Progenitor cell of endocrine pancreas (in vitro differentiated cells): ENCODE results near the gene FBXO42. TPM values are rescaled to one million over a fixed set of nuclear protein-coding genes. Genes with fewer than 3 reads are reported as not detected.
"Not testable (repeated sequence)": the region's sequence is repeated elsewhere in the genome, so short reads cannot be mapped to it uniquely, and the experiment has no call there.

ENCODE experiments used
- DNase-seq: peaks from one replicate; pipeline ENCODE4 v3.0.0; 2021; ENCODE audit warnings: low spot score; ENCODE audit not compliant: unreplicated experiment
- H3K27ac Mint-ChIP-seq: 2 replicates; pipeline ENCODE4 v1.8.0; 2021; ENCODE audit warnings: mild to moderate bottlenecking, moderate library complexity, mixed read lengths
- H3K27me3 Mint-ChIP-seq: 2 replicates; pipeline ENCODE4 v1.8.0; 2021; ENCODE audit warnings: mixed read lengths
- H3K36me3 Mint-ChIP-seq: 2 replicates; pipeline ENCODE4 v1.8.0; 2022; ENCODE audit warnings: mixed read lengths; ENCODE audit not compliant: insufficient read depth
- H3K4me1 Mint-ChIP-seq: 2 replicates; pipeline ENCODE4 v1.8.0; 2021; ENCODE audit warnings: low read depth, mixed read lengths
- H3K4me3 Mint-ChIP-seq: 2 replicates; pipeline ENCODE4 v1.8.0; 2021; ENCODE audit warnings: low read depth, mild to moderate bottlenecking, moderate library complexity, mixed read lengths
- H3K9me3 Mint-ChIP-seq: 2 replicates; pipeline ENCODE4 v1.8.0; 2021; ENCODE audit warnings: low read depth, mixed read lengths
- CTCF ChIP-seq: fragments of 200-600 bp; sonication (generic); IDR thresholded peaks from one replicate; pipeline ENCODE4 v1.5.0; 2021; ENCODE audit warnings: antibody characterized with exemption, mild to moderate bottlenecking; ENCODE audit not compliant: unreplicated experiment
- total RNA-seq: library from RNA; stranded (reverse); gene quantifications from 2 replicates; pipeline ENCODE4 v1.2.1, GENCODE V29; 2021

Gene FBXO42
- total RNA-seq, 1 donor from 2014 or later, result 30.5 TPM

GRCh38 chr1:16371725-16372124 is 19.4 kb upstream of the FBXO42 start:
- peaks cover 3% of the 10 kb centered on the region for H3K36me3 Mint-ChIP-seq
- H3K27me3 Mint-ChIP-seq, result no peaks in the 10 kb centered on the region
- no peak for DNase-seq
- H3K4me1 Mint-ChIP-seq, result peaks cover 35% of the 10 kb centered on the region
- no peak overlapping the region for H3K4me3 Mint-ChIP-seq
- H3K27ac Mint-ChIP-seq, result peak overlapping the region; percentile 59
- no peak for TF ChIP-seq CTCF
- no peaks in the 10 kb centered on the region for H3K9me3 Mint-ChIP-seq

GRCh38 chr1:16369821-16370220 is 17.5 kb upstream of the FBXO42 start:
- Mint-ChIP-seq H3K4me1 (peaks cover 25% of the 10 kb centered on the region), H3K4me3 (no peak overlapping the region)

GRCh38 chr1:16367968-16368890 is 15.9 kb upstream of the FBXO42 start:
- Mint-ChIP-seq H3K4me1 (peaks cover 21% of the 10 kb centered on the region), H3K27me3 (no peaks in the 10 kb centered on the region), H3K4me3 (peak overlapping the region; percentile 97), H3K27ac (peak overlapping the region; percentile 99), H3K36me3 (peaks cover 3% of the 10 kb centered on the region), H3K9me3 (no peaks in the 10 kb centered on the region)
- no peak for DNase-seq
- no peak for TF ChIP-seq CTCF

More at GRCh38 chr1:16369821-16370220, 17.5 kb upstream of the FBXO42 start:
- no peak for DNase-seq
- Mint-ChIP-seq H3K27me3 (no peaks in the 10 kb centered on the region), H3K36me3 (peaks cover 3% of the 10 kb centered on the region), H3K27ac (no peak overlapping the region), H3K9me3 (no peaks in the 10 kb centered on the region)
- TF ChIP-seq CTCF, result no peak

GRCh38 chr1:16367258-16367967 is 15.1 kb upstream of the FBXO42 start:
- no peaks in the 10 kb centered on the region for H3K9me3 Mint-ChIP-seq
- no peaks in the 10 kb centered on the region for H3K36me3 Mint-ChIP-seq
- no peaks in the 10 kb centered on the region for H3K27me3 Mint-ChIP-seq
- DNase-seq, result peak; percentile 22
- H3K4me3 Mint-ChIP-seq, result peak overlapping the region; percentile 97
- TF ChIP-seq CTCF, result no peak
- H3K4me1 Mint-ChIP-seq, result peaks cover 16% of the 10 kb centered on the region
- H3K27ac Mint-ChIP-seq, result peak overlapping the region; percentile 99

GRCh38 chr1:16366722-16367257 is 14.5 kb upstream of the FBXO42 start, which contains the start of gene SZRD1:
Gene SZRD1, plus strand, starts transcription at chr1:16367242. Its CDS starts 16 bp downstream, at chr1:16367258.
- Mint-ChIP-seq H3K4me3 (peak within 1 kb of the TSS; percentile 97), H3K27ac (peak within 1 kb of the TSS; percentile 99), H3K36me3 (no peaks in the 10 kb centered on the region), H3K4me1 (peaks cover 15% of the 10 kb centered on the region), H3K27me3 (no peaks in the 10 kb centered on the region), H3K9me3 (no peaks in the 10 kb centered on the region)
- no peak for TF ChIP-seq CTCF
- DNase-seq, result peak; percentile 89

- not testable (repeated sequence) for DNase-seq, H3K27me3 Mint-ChIP-seq, H3K9me3 Mint-ChIP-seq, H3K4me3 Mint-ChIP-seq, H3K36me3 Mint-ChIP-seq, H3K27ac Mint-ChIP-seq
- peaks cover 15% of the 10 kb centered on the region for H3K4me1 Mint-ChIP-seq
Observed at GRCh38 chr1:16365146-16365498, 12.8 kb upstream of the FBXO42 start.
